Keratinocyte (primary cell): ENCODE measurements around the gene GMPS. TPM values are rescaled to one million over a fixed set of nuclear protein-coding genes. Genes with fewer than 3 reads are reported as not detected.

Source experiments
- DNase-seq: peaks from one replicate; pipeline ENCODE4 v3.0.0-alpha.2; 2011; ENCODE audit warnings: low read depth, missing footprints, low spot score
- FAIRE-seq: peaks from 2 replicates; lab custom pipeline; 2011; peaks lifted over from hg19 to GRCh38; lab: Jason Lieb, UNC
- H2AFZ ChIP-seq: 2 replicates; pipeline ENCODE4 v1.6.0; 2012; ENCODE audit warnings: low read length, control low read depth, inconsistent platforms; ENCODE audit not compliant: control insufficient read depth
- H3K27ac ChIP-seq: 2 replicates; pipeline ENCODE4 v1.5.1; 2011; ENCODE audit warnings: low read length; ENCODE audit not compliant: control insufficient read depth, insufficient read depth
- H3K27me3 ChIP-seq: 3 replicates; pipeline ENCODE4 v1.6.0; 2011; ENCODE audit warnings: low read length; ENCODE audit not compliant: control insufficient read depth, insufficient read depth; ENCODE audit errors: extremely low read depth
- H3K36me3 ChIP-seq, 2 experiments: 2 replicates in 1 of 2; 3 replicates in 1 of 2; pipeline ENCODE4 v1.5.1; 2011; ENCODE audit warnings: low read length in 2 of 2, mild to moderate bottlenecking in 1 of 2; ENCODE audit not compliant: control insufficient read depth in 2 of 2, insufficient read depth in 2 of 2; ENCODE audit errors: extremely low read depth in 1 of 2
- H3K4me1 ChIP-seq: 3 replicates; pipeline ENCODE4 v1.5.1; 2011; ENCODE audit warnings: low read length; ENCODE audit not compliant: control insufficient read depth, insufficient read depth; ENCODE audit errors: extremely low read depth
- H3K4me2 ChIP-seq: 3 replicates; pipeline ENCODE4 v1.6.0; 2011; ENCODE audit warnings: low read depth, low read length; ENCODE audit not compliant: control insufficient read depth, insufficient read depth; ENCODE audit errors: extremely low read depth
- H3K4me3 ChIP-seq, 3 experiments: fragments of 200-600 bp in 1 of 3; sonication (generic) in 1 of 3; 2 replicates in 2 of 3; 3 replicates in 1 of 3; pipeline ENCODE4 v1.5.1; 2011 to 2016; ENCODE audit warnings: low read length in 3 of 3, mild to moderate bottlenecking in 3 of 3, control low read depth in 2 of 3, inconsistent platforms in 1 of 3, low read depth in 1 of 3, mixed read lengths in 1 of 3, mixed run types in 1 of 3, moderate library complexity in 1 of 3; ENCODE audit not compliant: control insufficient read depth in 2 of 3, insufficient read depth in 2 of 3; ENCODE audit errors: extremely low read depth in 1 of 3
- H3K79me2 ChIP-seq: 2 replicates; pipeline ENCODE4 v1.6.0; 2012; ENCODE audit warnings: low read length; ENCODE audit not compliant: control insufficient read depth, insufficient read depth
- H3K9ac ChIP-seq: 3 replicates; pipeline ENCODE4 v1.6.0; 2011; ENCODE audit warnings: low read length; ENCODE audit not compliant: control insufficient read depth, insufficient read depth; ENCODE audit errors: extremely low read depth
- H3K9me1 ChIP-seq: 3 replicates; pipeline ENCODE4 v1.6.0; 2011; ENCODE audit warnings: low read length; ENCODE audit not compliant: control insufficient read depth, insufficient read depth; ENCODE audit errors: extremely low read depth
- H3K9me3 ChIP-seq: 2 replicates; pipeline ENCODE4 v1.5.1; 2012; ENCODE audit warnings: low read depth, low read length; ENCODE audit not compliant: control insufficient read depth
- H4K20me1 ChIP-seq: 3 replicates; pipeline ENCODE4 v1.6.0; 2011; ENCODE audit warnings: low read length; ENCODE audit not compliant: control insufficient read depth, insufficient read depth; ENCODE audit errors: extremely low read depth
- CTCF ChIP-seq, 3 experiments: IDR thresholded peaks in 1 of 3; conservative IDR thresholded peaks in 1 of 3; optimal IDR thresholded peaks in 1 of 3; 2 replicates in 2 of 3; 3 replicates in 1 of 3; pipeline versions ENCODE3 to v1.5.1; 2011; ENCODE audit warnings: low read length in 3 of 3, mild to moderate bottlenecking in 3 of 3, moderate library complexity in 2 of 3, control low read depth in 1 of 3, inconsistent platforms in 1 of 3; ENCODE audit not compliant: insufficient read depth in 2 of 3; ENCODE audit errors: extremely low read depth in 1 of 3
- EZH2 ChIP-seq: IDR thresholded peaks from one replicate; pipeline ENCODE4 v1.6.1; 2012; ENCODE audit warnings: inconsistent platforms, mild to moderate bottlenecking, low read length, moderate library complexity
- dilution Hi-C: fragments of 300-500 bp; cut with MboI; formaldehyde crosslinking; loops from one replicate; pipeline ENCODE4 v1.7.0; 2020; ENCODE audit warnings: low sequenced_read_pairs; ENCODE audit not compliant: extremely low pct_ligation_motif_present
- polyA plus RNA-seq, 5 experiments: library from polyadenylated mRNA; depleted of rRNA in 3 of 5; stranded (reverse) in 3 of 5; stranded (forward) in 1 of 5; unstranded in 1 of 5; fragments of >200 nt; gene quantifications; 1 replicate in 1 of 5; 2 replicates in 3 of 5; 3 replicates in 1 of 5; pipeline versions ENCODE4 v1.2.1 to v1.2.3, GENCODE V29; 2011 to 2012; ENCODE audit warnings: missing spikeins in 2 of 5, low read depth in 1 of 5, low replicate concordance in 1 of 5

GMPS gene
- polyA plus RNA-seq, 1 donor (not counting 4 experiments of a cell fraction or from before 2014, with no cell fraction given) = 51.8 TPM

- Histone ChIP-seq H3K4me1 (peaks cover 6% of the 10 kb centered on the region), H3K4me3 (no peak overlapping the region), H3K36me3 (no peaks in the 10 kb centered on the region), H2AFZ (no peak overlapping the region), H3K4me2 (no peak overlapping the region), H3K27ac (no peak overlapping the region), H3K9me1 (no peaks in the 10 kb centered on the region), H3K9ac (no peak overlapping the region), H3K9me3 (no peaks in the 10 kb centered on the region), H3K27me3 (no peaks in the 10 kb centered on the region), H3K79me2 (peaks cover 97% of the 10 kb centered on the region), H4K20me1 (no peaks in the 10 kb centered on the region)
- no peak for DNase-seq
- TF ChIP-seq EZH2 (no peak), CTCF (optimal IDR thresholded peaks at IDR 0.05 in 1 of 3, IDR thresholded peaks at IDR 0.05 in 1 of 3, conservative IDR thresholded peaks at IDR 0.05 in 1 of 3; ENCODE audit: extremely low read depth in 1 of 3, insufficient read depth in 2 of 3, low read length in 3 of 3) (no peak)
- FAIRE-seq = no peak
- dilution Hi-C loops = no loop called here
These were observed 6.1 kb downstream of the GMPS start for GRCh38 chr3:155876503-155876902.

GRCh38 chr3:155880286-155880685, 9.8 kb downstream of the GMPS start:
- no peaks in the 10 kb centered on the region for H3K36me3 ChIP-seq
- no peaks in the 10 kb centered on the region for H3K27me3 ChIP-seq
- no peak for TF ChIP-seq EZH2
- TF ChIP-seq CTCF (optimal IDR thresholded peaks at IDR 0.05 in 1 of 3, IDR thresholded peaks at IDR 0.05 in 1 of 3, conservative IDR thresholded peaks at IDR 0.05 in 1 of 3; ENCODE audit: extremely low read depth in 1 of 3, insufficient read depth in 2 of 3, low read length in 3 of 3) = no peak
- DNase-seq = no peak
- H3K4me2 ChIP-seq = no peak overlapping the region
- no peak overlapping the region for H3K4me3 ChIP-seq
- no peaks in the 10 kb centered on the region for H3K9me3 ChIP-seq
- H3K79me2 ChIP-seq = peaks cover 95% of the 10 kb centered on the region
- H3K9ac ChIP-seq = no peak overlapping the region
- FAIRE-seq = no peak
- H3K27ac ChIP-seq = no peak overlapping the region
- no peak overlapping the region for H2AFZ ChIP-seq
- no peaks in the 10 kb centered on the region for H3K9me1 ChIP-seq
- dilution Hi-C loops = no loop called here
- no peaks in the 10 kb centered on the region for H4K20me1 ChIP-seq
- H3K4me1 ChIP-seq = no peaks in the 10 kb centered on the region
